GM12878 (cell line): Measurements from ENCODE around the gene IP6K3.

ENCODE experiments used
- CEBPB ChIP-seq, 2 experiments: fragments of 150-350 bp in 1 of 2; IDR thresholded peaks; 2 replicates each; pipeline ENCODE4 v1.6.1; 2012 to 2014; ENCODE audit warnings: low read depth in 2 of 2, low read length in 2 of 2, borderline replicate concordance in 1 of 2, inconsistent platforms in 1 of 2
- POLR2A ChIP-seq: IDR thresholded peaks from 2 replicates; pipeline ENCODE4 v1.6.1; 2011; ENCODE audit warnings: low read depth, mild to moderate bottlenecking, low read length
- REST ChIP-seq: IDR thresholded peaks from 2 replicates; pipeline ENCODE4 v1.6.1; 2012; ENCODE audit warnings: mild to moderate bottlenecking, low read depth, low read length
- ZBTB11 ChIP-seq: fragments of 450-650 bp; formaldehyde crosslinking; IDR thresholded peaks from 2 replicates; pipeline ENCODE4 v1.5.0; 2022; ENCODE audit warnings: mild to moderate bottlenecking, missing genetic modification characterization
- TF ChIP-seq, protein P1 (sequence below): IDR thresholded peaks from 2 replicates; pipeline ENCODE4 v1.6.1; 2012; ENCODE audit warnings: low read length, inconsistent platforms
- TF ChIP-seq, protein P2 (sequence below), 3 experiments: IDR thresholded peaks in 2 of 3; conservative IDR thresholded peaks in 1 of 3; 2 replicates each; pipeline ENCODE4 v1.5.1; 2011; ENCODE audit warnings: low read depth in 3 of 3, low read length in 3 of 3, mild to moderate bottlenecking in 3 of 3, control low read depth in 2 of 3, moderate library complexity in 2 of 3, inconsistent platforms in 1 of 3, mixed read lengths in 1 of 3; ENCODE audit not compliant: control insufficient read depth in 2 of 3, insufficient read depth in 1 of 3; ENCODE audit errors: extremely low read depth in 1 of 3

DNA sequence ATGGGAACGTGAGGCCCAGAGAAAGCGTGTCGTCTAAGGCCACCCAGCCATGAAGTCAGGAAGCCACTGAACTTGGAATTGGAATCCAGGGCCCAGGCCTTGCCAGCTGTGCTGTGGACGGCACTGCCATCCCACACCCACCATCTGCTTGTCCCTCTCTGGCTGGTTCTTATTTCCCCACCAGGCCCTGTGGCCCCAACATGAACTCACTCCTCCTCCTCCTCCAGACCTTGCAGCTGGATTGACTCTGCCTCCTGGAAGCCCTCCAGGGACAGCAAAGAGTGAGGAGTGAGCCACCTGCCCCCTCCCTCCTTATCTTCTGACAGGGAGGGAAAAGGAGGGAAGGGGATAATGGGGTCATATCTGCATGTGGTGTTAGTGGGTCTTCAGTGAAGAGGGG lies 16.0 kb upstream of the IP6K3 start:
- TF ChIP-seq, protein P1, sequence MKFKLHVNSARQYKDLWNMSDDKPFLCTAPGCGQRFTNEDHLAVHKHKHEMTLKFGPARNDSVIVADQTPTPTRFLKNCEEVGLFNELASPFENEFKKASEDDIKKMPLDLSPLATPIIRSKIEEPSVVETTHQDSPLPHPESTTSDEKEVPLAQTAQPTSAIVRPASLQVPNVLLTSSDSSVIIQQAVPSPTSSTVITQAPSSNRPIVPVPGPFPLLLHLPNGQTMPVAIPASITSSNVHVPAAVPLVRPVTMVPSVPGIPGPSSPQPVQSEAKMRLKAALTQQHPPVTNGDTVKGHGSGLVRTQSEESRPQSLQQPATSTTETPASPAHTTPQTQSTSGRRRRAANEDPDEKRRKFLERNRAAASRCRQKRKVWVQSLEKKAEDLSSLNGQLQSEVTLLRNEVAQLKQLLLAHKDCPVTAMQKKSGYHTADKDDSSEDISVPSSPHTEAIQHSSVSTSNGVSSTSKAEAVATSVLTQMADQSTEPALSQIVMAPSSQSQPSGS = no peak
- TF ChIP-seq ZBTB11 (CRISPR knock-in tag) (no peak), POLR2A (no peak), REST (no peak), CEBPB (IDR thresholded peaks at IDR 0.05; ENCODE audit: borderline replicate concordance in 1 of 2, low read depth in 2 of 2, low read length in 2 of 2) (no peak)
- TF ChIP-seq, protein P2, sequence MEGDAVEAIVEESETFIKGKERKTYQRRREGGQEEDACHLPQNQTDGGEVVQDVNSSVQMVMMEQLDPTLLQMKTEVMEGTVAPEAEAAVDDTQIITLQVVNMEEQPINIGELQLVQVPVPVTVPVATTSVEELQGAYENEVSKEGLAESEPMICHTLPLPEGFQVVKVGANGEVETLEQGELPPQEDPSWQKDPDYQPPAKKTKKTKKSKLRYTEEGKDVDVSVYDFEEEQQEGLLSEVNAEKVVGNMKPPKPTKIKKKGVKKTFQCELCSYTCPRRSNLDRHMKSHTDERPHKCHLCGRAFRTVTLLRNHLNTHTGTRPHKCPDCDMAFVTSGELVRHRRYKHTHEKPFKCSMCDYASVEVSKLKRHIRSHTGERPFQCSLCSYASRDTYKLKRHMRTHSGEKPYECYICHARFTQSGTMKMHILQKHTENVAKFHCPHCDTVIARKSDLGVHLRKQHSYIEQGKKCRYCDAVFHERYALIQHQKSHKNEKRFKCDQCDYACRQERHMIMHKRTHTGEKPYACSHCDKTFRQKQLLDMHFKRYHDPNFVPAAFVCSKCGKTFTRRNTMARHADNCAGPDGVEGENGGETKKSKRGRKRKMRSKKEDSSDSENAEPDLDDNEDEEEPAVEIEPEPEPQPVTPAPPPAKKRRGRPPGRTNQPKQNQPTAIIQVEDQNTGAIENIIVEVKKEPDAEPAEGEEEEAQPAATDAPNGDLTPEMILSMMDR (IDR thresholded peaks at IDR 0.05 in 2 of 3, conservative IDR thresholded peaks at IDR 0.05 in 1 of 3; ENCODE audit: control insufficient read depth in 2 of 3, extremely low read depth in 1 of 3, insufficient read depth in 1 of 3, low read depth in 3 of 3, low read length in 3 of 3) = no peak
